Measurements from ENCODE around the gene KLHL22.

GRCh38 chr22:20488946-20489345, 6.6 kb downstream of the KLHL22 start:
- TF ChIP-seq CTCF (IDR thresholded peaks at IDR 0.05; ENCODE audit: control extremely low read depth in 1 of 3, insufficient read depth in 1 of 3, low read depth in 1 of 3, low read length in 3 of 3), result no peak
- no peak for TF ChIP-seq YY1 (IDR thresholded peaks at IDR 0.05; ENCODE audit: low read depth, low read length)
- TF ChIP-seq GABPA (IDR thresholded peaks at IDR 0.05; ENCODE audit: borderline replicate concordance, insufficient read depth, low read length), result no peak

All from H1 (cell line).